Measurements from ENCODE around the gene GGACT. TPM values are rescaled to one million over a fixed set of nuclear protein-coding genes. Genes with fewer than 3 reads are reported as not detected.

Gene GGACT
- total and polyA plus RNA-seq, 2 of the 8 experiments (the other 6 are each of a cell fraction or from before 2014, with no cell fraction given), result 1.1 to 1.5 TPM

- TF ChIP-seq JUND (IDR thresholded peaks at IDR 0.05; ENCODE audit: low read length) (no peak), POLR2AphosphoS5 (IDR thresholded peaks at IDR 0.05; ENCODE audit: low read depth, low read length) (no peak), SP2 (IDR thresholded peaks at IDR 0.05; ENCODE audit: low read length) (no peak), SIRT6 (IDR thresholded peaks at IDR 0.05; ENCODE audit: low read length) (no peak), ASH2L (IDR thresholded peaks at IDR 0.05; ENCODE audit: low read length) (no peak), NANOG (IDR thresholded peaks at IDR 0.05; ENCODE audit: insufficient read depth, low read depth, low read length, poor library complexity, severe bottlenecking) (no peak), CBX8 (IDR thresholded peaks at IDR 0.05; ENCODE audit: borderline replicate concordance, low read depth, low read length) (no peak), GTF2F1 (IDR thresholded peaks at IDR 0.05; ENCODE audit: borderline replicate concordance, low read depth, low read length) (no peak)
Measured at GRCh38 chr13:100493418-100493817, 95.2 kb downstream of the GGACT start (continued).

All from H1 (cell line).